ENCODE data around the gene APAF1. TPM values are rescaled to one million over a fixed set of nuclear protein-coding genes. Genes with fewer than 3 reads are reported as not detected.

Gene APAF1
- total and polyA plus RNA-seq, 9 of the 15 experiments (the other 6 are each of a cell fraction or from before 2014, with no cell fraction given): 5.1 to 15.7 (median 9.9) TPM

DNA sequence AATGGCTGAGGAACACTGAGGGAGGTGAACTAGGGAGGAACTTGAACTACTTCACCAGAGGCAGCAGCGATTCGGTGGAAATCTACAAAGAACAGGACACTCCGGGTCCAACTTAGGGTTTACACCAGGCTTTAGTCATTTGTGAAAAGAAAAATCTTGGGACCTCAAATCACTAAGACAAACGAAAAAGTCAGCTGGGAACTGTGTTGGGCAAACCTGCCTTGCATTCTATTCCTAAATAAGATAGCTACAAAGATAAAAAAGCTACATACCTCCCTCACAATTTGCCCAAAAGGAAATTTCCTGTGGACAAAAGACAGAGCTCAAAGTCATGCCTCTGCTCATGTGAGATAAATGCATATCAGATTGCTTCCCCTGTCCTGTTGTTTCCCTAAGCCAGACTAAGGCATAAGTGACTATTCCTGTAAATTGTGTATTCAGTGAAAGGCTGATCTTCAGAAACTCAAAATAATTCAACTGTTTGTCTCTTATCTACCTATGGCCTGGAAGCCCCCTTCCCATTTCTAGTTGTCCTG, 106.6 kb downstream of the APAF1 start (continued):
- TF ChIP-seq SMARCA4 (IDR thresholded peaks at IDR 0.05) (peak; percentile 94), SRSF7 (optimal IDR thresholded peaks at IDR 0.05; ENCODE audit: low read depth, low read length) (no peak), ZNF830 (CRISPR knock-in tag; IDR thresholded peaks at IDR 0.05) (no peak), ELF4 (CRISPR knock-in tag; IDR thresholded peaks at IDR 0.05) (no peak), MBD2 (IDR thresholded peaks at IDR 0.05; ENCODE audit: borderline replicate concordance, low read depth) (peak; percentile 37; the same call in 1 of the 2 replicates), EHMT2 (IDR thresholded peaks at IDR 0.05) (no peak), MAFG (tag; conservative IDR thresholded peaks at IDR 0.05) (peak; percentile 69), HDAC1 (IDR thresholded peaks at IDR 0.05) (0 out of 4 replicates have a peak, but pooled peaks of 1 of the 2 experiments have one; percentile 45), PHB (CRISPR knock-in tag; IDR thresholded peaks at IDR 0.05) (no peak), NR1H2 (CRISPR knock-in tag; IDR thresholded peaks at IDR 0.05) (no peak), HMG20A (CRISPR knock-in tag; conservative IDR thresholded peaks at IDR 0.05) (no peak), ZNF324 (CRISPR knock-in tag; IDR thresholded peaks at IDR 0.05) (peak; percentile 98), PML (IDR thresholded peaks at IDR 0.05; ENCODE audit: low read length) (peak; percentile 57), ZBED1 (IDR thresholded peaks at IDR 0.05) (no peak), ZC3H8 (IDR thresholded peaks at IDR 0.05) (no peak), NFRKB (IDR thresholded peaks at IDR 0.05; ENCODE audit: low read depth) (no peak), SUPT5H (IDR thresholded peaks at IDR 0.05) (no peak), CTBP1 (IDR thresholded peaks at IDR 0.05; ENCODE audit: borderline replicate concordance) (no peak)
- TF ChIP-seq, protein P1, sequence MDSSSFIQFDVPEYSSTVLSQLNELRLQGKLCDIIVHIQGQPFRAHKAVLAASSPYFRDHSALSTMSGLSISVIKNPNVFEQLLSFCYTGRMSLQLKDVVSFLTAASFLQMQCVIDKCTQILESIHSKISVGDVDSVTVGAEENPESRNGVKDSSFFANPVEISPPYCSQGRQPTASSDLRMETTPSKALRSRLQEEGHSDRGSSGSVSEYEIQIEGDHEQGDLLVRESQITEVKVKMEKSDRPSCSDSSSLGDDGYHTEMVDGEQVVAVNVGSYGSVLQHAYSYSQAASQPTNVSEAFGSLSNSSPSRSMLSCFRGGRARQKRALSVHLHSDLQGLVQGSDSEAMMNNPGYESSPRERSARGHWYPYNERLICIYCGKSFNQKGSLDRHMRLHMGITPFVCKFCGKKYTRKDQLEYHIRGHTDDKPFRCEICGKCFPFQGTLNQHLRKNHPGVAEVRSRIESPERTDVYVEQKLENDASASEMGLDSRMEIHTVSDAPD (CRISPR knock-in tag; IDR thresholded peaks at IDR 0.05): no peak
- TF ChIP-seq, protein P2, sequence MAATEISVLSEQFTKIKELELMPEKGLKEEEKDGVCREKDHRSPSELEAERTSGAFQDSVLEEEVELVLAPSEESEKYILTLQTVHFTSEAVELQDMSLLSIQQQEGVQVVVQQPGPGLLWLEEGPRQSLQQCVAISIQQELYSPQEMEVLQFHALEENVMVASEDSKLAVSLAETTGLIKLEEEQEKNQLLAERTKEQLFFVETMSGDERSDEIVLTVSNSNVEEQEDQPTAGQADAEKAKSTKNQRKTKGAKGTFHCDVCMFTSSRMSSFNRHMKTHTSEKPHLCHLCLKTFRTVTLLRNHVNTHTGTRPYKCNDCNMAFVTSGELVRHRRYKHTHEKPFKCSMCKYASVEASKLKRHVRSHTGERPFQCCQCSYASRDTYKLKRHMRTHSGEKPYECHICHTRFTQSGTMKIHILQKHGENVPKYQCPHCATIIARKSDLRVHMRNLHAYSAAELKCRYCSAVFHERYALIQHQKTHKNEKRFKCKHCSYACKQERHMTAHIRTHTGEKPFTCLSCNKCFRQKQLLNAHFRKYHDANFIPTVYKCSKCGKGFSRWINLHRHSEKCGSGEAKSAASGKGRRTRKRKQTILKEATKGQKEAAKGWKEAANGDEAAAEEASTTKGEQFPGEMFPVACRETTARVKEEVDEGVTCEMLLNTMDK (IDR thresholded peaks at IDR 0.05; ENCODE audit: borderline replicate concordance, insufficient read depth, low read depth, low read length, poor library complexity, severe bottlenecking): no peak
- TF ChIP-seq, protein P3, sequence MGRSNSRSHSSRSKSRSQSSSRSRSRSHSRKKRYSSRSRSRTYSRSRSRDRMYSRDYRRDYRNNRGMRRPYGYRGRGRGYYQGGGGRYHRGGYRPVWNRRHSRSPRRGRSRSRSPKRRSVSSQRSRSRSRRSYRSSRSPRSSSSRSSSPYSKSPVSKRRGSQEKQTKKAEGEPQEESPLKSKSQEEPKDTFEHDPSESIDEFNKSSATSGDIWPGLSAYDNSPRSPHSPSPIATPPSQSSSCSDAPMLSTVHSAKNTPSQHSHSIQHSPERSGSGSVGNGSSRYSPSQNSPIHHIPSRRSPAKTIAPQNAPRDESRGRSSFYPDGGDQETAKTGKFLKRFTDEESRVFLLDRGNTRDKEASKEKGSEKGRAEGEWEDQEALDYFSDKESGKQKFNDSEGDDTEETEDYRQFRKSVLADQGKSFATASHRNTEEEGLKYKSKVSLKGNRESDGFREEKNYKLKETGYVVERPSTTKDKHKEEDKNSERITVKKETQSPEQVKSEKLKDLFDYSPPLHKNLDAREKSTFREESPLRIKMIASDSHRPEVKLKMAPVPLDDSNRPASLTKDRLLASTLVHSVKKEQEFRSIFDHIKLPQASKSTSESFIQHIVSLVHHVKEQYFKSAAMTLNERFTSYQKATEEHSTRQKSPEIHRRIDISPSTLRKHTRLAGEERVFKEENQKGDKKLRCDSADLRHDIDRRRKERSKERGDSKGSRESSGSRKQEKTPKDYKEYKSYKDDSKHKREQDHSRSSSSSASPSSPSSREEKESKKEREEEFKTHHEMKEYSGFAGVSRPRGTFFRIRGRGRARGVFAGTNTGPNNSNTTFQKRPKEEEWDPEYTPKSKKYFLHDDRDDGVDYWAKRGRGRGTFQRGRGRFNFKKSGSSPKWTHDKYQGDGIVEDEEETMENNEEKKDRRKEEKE (IDR thresholded peaks at IDR 0.05; ENCODE audit: borderline replicate concordance in 1 of 2, control insufficient read depth in 1 of 2, low read depth in 2 of 2, low read length in 1 of 2): no peak

Measured in K562 (cell line).